H9 (cell line): ENCODE data around the gene CFAP61. TPM values are rescaled to one million over a fixed set of nuclear protein-coding genes. Genes with fewer than 3 reads are reported as not detected.

Source experiments
- DNase-seq: peaks from one replicate; pipeline ENCODE4 v3.0.0-alpha.2; 2017
- H2AFZ ChIP-seq: one replicate; pipeline ENCODE4 v1.6.1; 2013; ENCODE audit warnings: mild to moderate bottlenecking, low read length, control low read depth, moderate library complexity
- H2AK5ac ChIP-seq: 2 replicates; pipeline ENCODE4 v1.6.1; 2013; ENCODE audit warnings: low read length, control low read depth, mixed read lengths; ENCODE audit not compliant: insufficient read length
- H2BK120ac ChIP-seq: one replicate; pipeline ENCODE4 v1.6.1; 2013; ENCODE audit warnings: low read depth, mild to moderate bottlenecking, low read length, control low read depth, inconsistent platforms; ENCODE audit not compliant: poor library complexity, severe bottlenecking
- H2BK12ac ChIP-seq: 2 replicates; pipeline ENCODE4 v1.6.1; 2013; ENCODE audit warnings: low read length, control low read depth, mixed read lengths, low read depth; ENCODE audit not compliant: insufficient read length
- H2BK15ac ChIP-seq: 2 replicates; pipeline ENCODE4 v1.6.1; 2013; ENCODE audit warnings: low read depth, low read length, control low read depth
- H2BK20ac ChIP-seq: one replicate; pipeline ENCODE4 v1.6.1; 2013; ENCODE audit warnings: low read depth, mild to moderate bottlenecking, low read length, control low read depth, inconsistent platforms; ENCODE audit not compliant: poor library complexity, severe bottlenecking
- H2BK5ac ChIP-seq: 2 replicates; pipeline ENCODE4 v1.6.1; 2013; ENCODE audit warnings: low read length, control low read depth, mixed read lengths; ENCODE audit not compliant: insufficient read length
- H3K14ac ChIP-seq: 2 replicates; pipeline ENCODE4 v1.6.1; 2013; ENCODE audit warnings: low read length, control low read depth; ENCODE audit not compliant: insufficient read depth
- H3K18ac ChIP-seq: 2 replicates; pipeline ENCODE4 v1.6.1; 2013; ENCODE audit warnings: low read depth, mild to moderate bottlenecking, mixed read lengths, low read length, control low read depth; ENCODE audit not compliant: insufficient read length
- H3K23ac ChIP-seq: 2 replicates; pipeline ENCODE4 v1.6.1; 2013; ENCODE audit warnings: low read length, control low read depth, mixed read lengths, low read depth; ENCODE audit not compliant: insufficient read length
- H3K23me2 ChIP-seq: 2 replicates; pipeline ENCODE4 v1.6.1; 2013; ENCODE audit warnings: low read depth, mild to moderate bottlenecking, mixed read lengths, low read length, control low read depth; ENCODE audit not compliant: insufficient read length, poor library complexity, severe bottlenecking
- H3K27ac ChIP-seq: 2 replicates; pipeline ENCODE4 v1.5.1; 2013; ENCODE audit warnings: low read length, control low read depth, mixed read lengths, low read depth; ENCODE audit not compliant: insufficient read length
- H3K27me3 ChIP-seq: 2 replicates; pipeline ENCODE4 v1.6.1; 2013; ENCODE audit warnings: low read length, control low read depth, inconsistent platforms; ENCODE audit not compliant: insufficient read depth
- H3K4ac ChIP-seq: 2 replicates; pipeline ENCODE4 v1.6.1; 2013; ENCODE audit warnings: low read depth, mild to moderate bottlenecking, control low read depth, inconsistent platforms, low read length, moderate library complexity
- H3K4me1 ChIP-seq: 2 replicates; pipeline ENCODE4 v1.6.1; 2013; ENCODE audit warnings: low read length, control low read depth, inconsistent platforms; ENCODE audit not compliant: insufficient read depth
- H3K4me2 ChIP-seq: 2 replicates; pipeline ENCODE4 v1.6.1; 2013; ENCODE audit warnings: low read length, control low read depth, mixed read lengths; ENCODE audit not compliant: insufficient read length, insufficient read depth
- H3K56ac ChIP-seq: 2 replicates; pipeline ENCODE4 v1.6.1; 2013; ENCODE audit warnings: low read depth, mild to moderate bottlenecking, mixed read lengths, low read length, control low read depth; ENCODE audit not compliant: insufficient read length
- H3K79me1 ChIP-seq: 2 replicates; pipeline ENCODE4 v1.6.1; 2013; ENCODE audit warnings: low read depth, mild to moderate bottlenecking, moderate library complexity, low read length, control low read depth, inconsistent platforms; ENCODE audit not compliant: insufficient read depth, poor library complexity, severe bottlenecking
- H3K79me2 ChIP-seq: 2 replicates; pipeline ENCODE4 v1.6.1; 2013; ENCODE audit warnings: low read length, control low read depth, inconsistent platforms; ENCODE audit not compliant: insufficient read depth
- H3K9ac ChIP-seq: 2 replicates; pipeline ENCODE4 v1.6.1; 2013; ENCODE audit warnings: low read length, control low read depth, mixed read lengths; ENCODE audit not compliant: insufficient read length; ENCODE audit errors: extremely low read depth
- H3K9me3 ChIP-seq: one replicate; pipeline ENCODE4 v1.6.1; 2013; ENCODE audit warnings: low read depth, low read length, inconsistent platforms; ENCODE audit not compliant: control insufficient read depth
- H3T11ph ChIP-seq: one replicate; pipeline ENCODE4 v1.6.1; 2013; ENCODE audit warnings: mild to moderate bottlenecking, low read length, control low read depth, inconsistent platforms
- H4K20me1 ChIP-seq: one replicate; pipeline ENCODE4 v1.6.1; 2013; ENCODE audit not compliant: control insufficient read depth, insufficient read length, insufficient read depth
- H4K5ac ChIP-seq: 2 replicates; pipeline ENCODE4 v1.6.1; 2013; ENCODE audit warnings: low read depth, mild to moderate bottlenecking, mixed read lengths, low read length, control low read depth; ENCODE audit not compliant: insufficient read length
- H4K8ac ChIP-seq: replicated peaks from 2 replicates; pipeline ENCODE4 v1.6.1; 2013; ENCODE audit warnings: low read length, control low read depth, mixed read lengths, low read depth; ENCODE audit not compliant: insufficient read length
- H4K91ac ChIP-seq: 2 replicates; pipeline ENCODE4 v1.6.1; 2013; ENCODE audit warnings: low read depth, mild to moderate bottlenecking, moderate library complexity, mixed read lengths, low read length, control low read depth; ENCODE audit not compliant: insufficient read length
- H3K27ac Mint-ChIP-seq, 3 experiments: 2 replicates in 2 of 3; 3 replicates in 1 of 3; pipeline ENCODE4 v1.8.0; 2020 to 2021; ENCODE audit warnings: mixed read lengths in 3 of 3, mild to moderate bottlenecking in 1 of 3, moderate library complexity in 1 of 3
- H3K27me3 Mint-ChIP-seq: 2 replicates; pipeline ENCODE4 v1.8.0; 2021; ENCODE audit warnings: low read depth, mild to moderate bottlenecking, moderate library complexity, mixed read lengths
- H3K36me3 Mint-ChIP-seq, 3 experiments: 2 replicates in 2 of 3; 3 replicates in 1 of 3; pipeline ENCODE4 v1.8.0; 2020 to 2021; ENCODE audit warnings: low read depth in 3 of 3, mixed read lengths in 3 of 3; ENCODE audit not compliant: insufficient read depth in 1 of 3
- H3K4me1 Mint-ChIP-seq, 2 experiments: 2 replicates each; pipeline ENCODE4 v1.8.0; 2020; ENCODE audit warnings: mixed read lengths in 2 of 2
- H3K4me3 Mint-ChIP-seq, 2 experiments: 2 replicates in 1 of 2; 3 replicates in 1 of 2; pipeline ENCODE4 v1.8.0; 2020 to 2021; ENCODE audit warnings: mild to moderate bottlenecking in 2 of 2, mixed read lengths in 2 of 2, moderate library complexity in 1 of 2
- H3K9me3 Mint-ChIP-seq, 2 experiments: 2 replicates in 1 of 2; 3 replicates in 1 of 2; pipeline ENCODE4 v1.8.0; 2020; ENCODE audit warnings: mild to moderate bottlenecking in 2 of 2, mixed read lengths in 2 of 2, moderate library complexity in 1 of 2
- CTCF ChIP-seq: fragments of 200-600 bp; sonication (generic); conservative IDR thresholded peaks from 3 replicates; pipeline ENCODE4 v1.8.0; 2021; ENCODE audit warnings: antibody characterized with exemption, mild to moderate bottlenecking
- WGBS: extraction: QIAGEN DNeasy Blood & Tissue Kit; methylation state at CpG from one replicate; pipeline ENCODE4 v1.1.7; 2013; ENCODE audit warnings: missing lambda C conversion rate, low lambda C conversion rate, mixed read lengths; ENCODE audit not compliant: insufficient read length; ENCODE audit errors: extremely low coverage; 5-methylcytosine and 5-hydroxymethylcytosine counted together
- total RNA-seq: library from RNA; stranded (reverse); gene quantifications from 2 replicates; pipeline ENCODE4 v1.2.1, GENCODE V29; 2021

The CFAP61 gene
- total RNA-seq, 1 experiment from 2014 or later, result 0.44 TPM

DNA sequence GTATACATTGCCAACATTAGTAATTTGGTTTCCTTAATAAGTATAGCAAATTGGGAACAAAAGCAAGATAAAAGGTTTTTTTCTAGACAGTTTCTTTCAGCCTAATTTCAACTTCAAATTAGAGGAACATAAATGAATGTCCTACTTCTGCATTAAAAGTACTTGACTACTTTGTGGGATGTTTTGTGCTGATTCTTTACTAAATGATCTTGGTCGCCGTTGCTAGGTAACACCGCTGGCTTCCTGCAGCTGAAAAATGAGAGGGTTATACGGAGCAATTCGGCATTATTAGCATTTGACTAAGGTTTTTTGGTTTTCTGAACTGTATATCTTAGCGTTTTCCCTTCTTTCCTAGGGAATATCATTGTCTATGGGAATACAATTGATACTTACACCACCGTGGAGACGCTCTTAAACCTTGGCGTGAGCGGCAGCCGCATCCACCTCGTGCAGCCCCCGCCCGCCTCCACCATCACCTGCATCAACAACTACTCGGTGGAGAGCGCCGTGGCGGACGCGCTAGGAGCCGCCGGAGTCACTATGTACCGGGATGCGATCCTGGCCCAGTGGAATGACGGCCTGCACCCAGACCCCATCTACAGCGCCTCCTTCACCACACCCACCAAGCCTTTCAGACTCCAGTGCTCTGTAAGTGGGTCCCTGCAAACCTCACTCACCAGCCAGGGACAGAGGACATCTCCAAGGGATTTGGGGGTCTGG, 224.6 kb downstream of the CFAP61 start:
- Histone ChIP-seq H3K27ac (no peak overlapping the region), H3T11ph (no peak overlapping the region), H3K4me2 (no peak overlapping the region), H2BK15ac (no peak overlapping the region), H2BK12ac (no peak overlapping the region), H2AK5ac (no peak overlapping the region), H3K79me2 (no peaks in the 10 kb centered on the region), H4K5ac (no peak overlapping the region), H2BK120ac (no peak overlapping the region), H3K9me3 (no peaks in the 10 kb centered on the region), H3K9ac (no peak overlapping the region), H3K23ac (no peak overlapping the region), H3K27me3 (no peaks in the 10 kb centered on the region), H4K20me1 (no peaks in the 10 kb centered on the region), H3K14ac (no peak overlapping the region; the same call in 1 of the 2 replicates), H2BK20ac (no peak overlapping the region), H3K56ac (no peak overlapping the region), H4K91ac (no peak overlapping the region), H4K8ac (no peak overlapping the region), H3K23me2 (no peaks in the 10 kb centered on the region), H3K4ac (no peak overlapping the region), H2AFZ (no peak overlapping the region), H3K4me1 (no peaks in the 10 kb centered on the region), H2BK5ac (no peak overlapping the region), H3K18ac (no peak overlapping the region), H3K79me1 (no peaks in the 10 kb centered on the region)
- WGBS, result no CpG with 5 or more reads among the region's 26 CpGs
- no peaks in the 10 kb centered on the region for H3K4me1 Mint-ChIP-seq
- no peak for TF ChIP-seq CTCF
- H3K27ac Mint-ChIP-seq, result peak overlapping the region in 1 of 3 experiments; percentile 7; a peak in 1 of 7 replicates
- no peaks in the 10 kb centered on the region for H3K36me3 Mint-ChIP-seq
- H3K27me3 Mint-ChIP-seq, result no peaks in the 10 kb centered on the region
- no peak overlapping the region for H3K4me3 Mint-ChIP-seq
- no peak for DNase-seq
- H3K9me3 Mint-ChIP-seq, result no peaks in the 10 kb centered on the region
